Measurements from ENCODE around the gene SHQ1.
"Not testable (repeated sequence)": the region's sequence is repeated elsewhere in the genome, so short reads cannot be mapped to it uniquely, and the experiment has no call there.

The SHQ1 gene

DNA sequence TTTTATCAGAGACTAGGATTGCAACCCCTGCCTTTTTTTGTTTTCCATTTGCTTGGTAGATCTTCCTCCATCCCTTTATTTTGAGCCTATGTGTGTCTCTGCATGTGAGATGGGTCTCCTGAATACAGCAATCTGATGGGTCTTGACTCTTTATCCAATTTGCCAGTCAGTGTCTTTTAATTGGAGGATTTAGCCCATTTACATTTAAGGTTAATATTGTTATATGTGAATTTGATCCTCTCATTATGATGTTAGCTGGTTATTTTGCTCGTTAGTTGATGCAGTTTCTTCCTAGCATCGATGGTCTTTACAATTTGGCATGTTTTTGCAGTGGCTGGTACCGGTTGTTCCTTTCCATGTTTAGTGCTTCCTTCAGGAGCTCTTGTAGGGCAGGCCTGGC is 134.1 kb downstream of the SHQ1 start:
- DNase-seq (ENCODE audit: low spot score) = not testable (repeated sequence)

DNA sequence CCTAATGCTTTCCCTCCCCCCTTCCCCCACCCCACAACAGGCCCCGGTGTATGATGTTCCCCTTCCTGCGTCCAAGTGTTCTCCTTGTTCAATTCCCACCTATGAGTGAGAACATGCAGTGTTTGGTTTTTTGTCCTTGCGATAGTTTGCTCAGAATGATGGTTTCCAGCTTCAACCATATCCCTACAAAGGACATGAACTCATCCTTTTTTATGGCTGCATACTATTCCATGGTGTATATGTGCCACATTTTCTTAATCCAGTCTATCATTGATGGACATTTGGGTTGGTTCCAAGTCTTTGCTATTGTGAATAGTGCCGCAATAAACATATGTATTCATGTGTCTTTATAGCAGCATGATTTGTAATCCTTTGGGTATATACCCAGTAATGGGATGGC is 137.8 kb downstream of the SHQ1 start:
- DNase-seq (ENCODE audit: low spot score) = not testable (repeated sequence)

DNA sequence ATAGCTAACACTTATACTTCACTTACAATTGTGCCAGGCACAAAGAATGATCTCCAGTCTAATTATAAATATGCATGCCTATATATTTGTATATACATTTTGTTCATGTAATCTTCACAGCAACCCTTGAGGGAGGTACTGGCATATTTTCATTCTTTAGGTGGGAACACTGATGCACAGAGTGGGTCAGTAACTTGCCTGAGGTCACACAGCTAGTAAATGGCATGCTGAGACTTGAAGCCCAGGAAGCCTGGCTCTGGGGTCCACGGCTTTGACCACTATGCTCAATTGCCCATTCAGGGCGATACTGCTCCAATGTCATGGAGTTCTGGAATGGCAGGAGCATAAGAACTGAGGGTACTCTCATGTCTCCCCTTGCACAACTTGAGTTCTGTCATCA is 139.8 kb downstream of the SHQ1 start:
- no peak for DNase-seq (ENCODE audit: low spot score)

DNA sequence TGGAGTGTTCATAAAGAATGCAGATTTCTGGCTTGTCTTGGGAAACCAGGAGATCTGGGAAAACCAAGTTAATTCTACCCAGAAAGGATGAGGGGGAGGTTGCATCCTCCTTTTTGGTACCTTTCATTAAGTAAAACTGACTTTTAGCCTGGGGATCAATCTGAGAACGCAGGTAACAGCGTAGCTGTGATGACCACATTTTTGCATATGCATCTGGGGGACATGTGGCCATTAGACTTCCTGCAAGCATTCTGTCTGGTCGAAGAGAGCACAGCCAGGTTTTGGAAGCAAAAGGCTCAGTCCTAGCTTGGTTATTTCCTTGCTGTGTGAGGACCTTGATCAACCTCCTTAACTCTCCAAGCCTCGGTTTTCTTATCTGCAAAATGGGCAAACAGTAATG is 145.2 kb downstream of the SHQ1 start:
- no peak for DNase-seq (ENCODE audit: low spot score)

DNA sequence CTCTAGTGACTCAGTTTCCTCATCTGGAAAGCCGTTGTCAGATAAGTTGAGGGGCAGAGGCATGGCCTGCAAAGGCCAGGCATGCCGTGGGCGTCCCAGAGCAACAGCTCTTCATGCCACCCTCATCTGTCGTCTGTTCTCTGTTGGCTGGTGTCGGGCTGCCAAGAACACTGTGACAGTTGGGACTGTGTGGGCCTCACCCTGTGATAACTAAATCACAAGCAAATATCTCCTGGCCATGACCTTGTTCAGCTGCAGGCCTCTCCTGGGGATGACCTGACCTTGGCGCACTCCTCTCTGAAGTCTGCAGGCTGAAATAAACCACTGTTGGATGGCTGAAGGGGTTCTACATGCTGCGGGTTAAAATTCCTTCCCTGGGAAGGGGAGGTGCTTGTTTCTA is 145.9 kb downstream of the SHQ1 start:
- DNase-seq (ENCODE audit: low spot score) = no peak

DNA sequence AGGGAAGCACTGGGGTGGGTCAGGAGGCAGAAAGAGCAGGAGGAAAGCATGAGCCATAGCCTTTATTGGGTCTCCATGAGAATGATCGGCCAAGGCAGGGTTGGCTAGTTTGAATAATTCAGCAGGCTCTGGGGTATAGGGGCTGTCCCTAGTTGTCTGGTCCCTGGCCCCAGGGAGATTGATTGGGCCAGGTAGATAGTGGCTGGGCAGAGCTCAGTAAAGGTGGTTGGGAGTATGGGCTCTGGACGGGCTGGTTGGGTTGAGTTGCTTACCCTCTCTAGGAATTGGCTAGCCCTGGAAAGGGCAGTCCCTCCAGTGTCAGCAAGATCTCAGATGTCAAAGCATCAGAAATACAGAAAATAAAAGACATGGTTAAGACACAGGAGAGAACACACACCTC is 148.1 kb downstream of the SHQ1 start:
- DNase-seq (ENCODE audit: low spot score) = no peak

DNA sequence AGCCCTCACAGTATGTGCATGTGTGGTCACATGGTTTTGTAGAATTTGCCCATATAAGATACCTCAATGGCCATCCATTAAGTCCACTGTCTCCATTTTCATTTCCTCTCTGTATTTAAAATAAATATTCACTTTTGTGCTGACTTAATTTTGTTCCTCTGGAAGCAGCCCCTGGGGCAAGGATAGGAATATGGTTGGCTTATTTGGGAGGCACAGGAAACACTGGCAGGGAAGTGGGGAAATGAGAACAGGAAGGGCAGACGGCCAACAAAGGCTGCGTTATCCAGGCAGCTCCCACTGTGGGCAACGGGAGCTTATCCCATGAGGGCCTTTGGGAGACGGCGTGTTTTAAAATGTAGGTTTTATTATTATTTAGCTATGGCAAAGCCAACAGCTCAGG is 148.6 kb downstream of the SHQ1 start:
- no peak for DNase-seq (ENCODE audit: low spot score)

Data from AG08395 (cell line).